Keratinocyte (primary cell): ENCODE data around the gene PKP4. TPM values are rescaled to one million over a fixed set of nuclear protein-coding genes. Genes with fewer than 3 reads are reported as not detected.
A peak's percentile ranks its signal among the peaks of the same experiment; 100 is the strongest.

ENCODE experiments used
- DNase-seq: peaks from one replicate; pipeline ENCODE4 v3.0.0-alpha.2; 2011; ENCODE audit warnings: low read depth, missing footprints, low spot score
- FAIRE-seq: peaks from 2 replicates; lab custom pipeline; 2011; peaks lifted over from hg19 to GRCh38; lab: Jason Lieb, UNC
- H2AFZ ChIP-seq: 2 replicates; pipeline ENCODE4 v1.6.0; 2012; ENCODE audit warnings: low read length, control low read depth, inconsistent platforms; ENCODE audit not compliant: control insufficient read depth
- H3K27ac ChIP-seq: 2 replicates; pipeline ENCODE4 v1.5.1; 2011; ENCODE audit warnings: low read length; ENCODE audit not compliant: control insufficient read depth, insufficient read depth
- H3K27me3 ChIP-seq: 3 replicates; pipeline ENCODE4 v1.6.0; 2011; ENCODE audit warnings: low read length; ENCODE audit not compliant: control insufficient read depth, insufficient read depth; ENCODE audit errors: extremely low read depth
- H3K36me3 ChIP-seq, 2 experiments: 2 replicates in 1 of 2; 3 replicates in 1 of 2; pipeline ENCODE4 v1.5.1; 2011; ENCODE audit warnings: low read length in 2 of 2, mild to moderate bottlenecking in 1 of 2; ENCODE audit not compliant: control insufficient read depth in 2 of 2, insufficient read depth in 2 of 2; ENCODE audit errors: extremely low read depth in 1 of 2
- H3K4me1 ChIP-seq: 3 replicates; pipeline ENCODE4 v1.5.1; 2011; ENCODE audit warnings: low read length; ENCODE audit not compliant: control insufficient read depth, insufficient read depth; ENCODE audit errors: extremely low read depth
- H3K4me2 ChIP-seq: 3 replicates; pipeline ENCODE4 v1.6.0; 2011; ENCODE audit warnings: low read depth, low read length; ENCODE audit not compliant: control insufficient read depth, insufficient read depth; ENCODE audit errors: extremely low read depth
- H3K4me3 ChIP-seq, 3 experiments: fragments of 200-600 bp in 1 of 3; sonication (generic) in 1 of 3; 2 replicates in 2 of 3; 3 replicates in 1 of 3; pipeline ENCODE4 v1.5.1; 2011 to 2016; ENCODE audit warnings: low read length in 3 of 3, mild to moderate bottlenecking in 3 of 3, control low read depth in 2 of 3, inconsistent platforms in 1 of 3, low read depth in 1 of 3, mixed read lengths in 1 of 3, mixed run types in 1 of 3, moderate library complexity in 1 of 3; ENCODE audit not compliant: control insufficient read depth in 2 of 3, insufficient read depth in 2 of 3; ENCODE audit errors: extremely low read depth in 1 of 3
- H3K79me2 ChIP-seq: 2 replicates; pipeline ENCODE4 v1.6.0; 2012; ENCODE audit warnings: low read length; ENCODE audit not compliant: control insufficient read depth, insufficient read depth
- H3K9ac ChIP-seq: 3 replicates; pipeline ENCODE4 v1.6.0; 2011; ENCODE audit warnings: low read length; ENCODE audit not compliant: control insufficient read depth, insufficient read depth; ENCODE audit errors: extremely low read depth
- H3K9me1 ChIP-seq: 3 replicates; pipeline ENCODE4 v1.6.0; 2011; ENCODE audit warnings: low read length; ENCODE audit not compliant: control insufficient read depth, insufficient read depth; ENCODE audit errors: extremely low read depth
- H3K9me3 ChIP-seq: 2 replicates; pipeline ENCODE4 v1.5.1; 2012; ENCODE audit warnings: low read depth, low read length; ENCODE audit not compliant: control insufficient read depth
- H4K20me1 ChIP-seq: 3 replicates; pipeline ENCODE4 v1.6.0; 2011; ENCODE audit warnings: low read length; ENCODE audit not compliant: control insufficient read depth, insufficient read depth; ENCODE audit errors: extremely low read depth
- CTCF ChIP-seq, 3 experiments: IDR thresholded peaks in 1 of 3; conservative IDR thresholded peaks in 1 of 3; optimal IDR thresholded peaks in 1 of 3; 2 replicates in 2 of 3; 3 replicates in 1 of 3; pipeline versions ENCODE3 to v1.5.1; 2011; ENCODE audit warnings: low read length in 3 of 3, mild to moderate bottlenecking in 3 of 3, moderate library complexity in 2 of 3, control low read depth in 1 of 3, inconsistent platforms in 1 of 3; ENCODE audit not compliant: insufficient read depth in 2 of 3; ENCODE audit errors: extremely low read depth in 1 of 3
- EZH2 ChIP-seq: IDR thresholded peaks from one replicate; pipeline ENCODE4 v1.6.1; 2012; ENCODE audit warnings: inconsistent platforms, mild to moderate bottlenecking, low read length, moderate library complexity
- dilution Hi-C: fragments of 300-500 bp; cut with MboI; formaldehyde crosslinking; loops from one replicate; pipeline ENCODE4 v1.7.0; 2020; ENCODE audit warnings: low sequenced_read_pairs; ENCODE audit not compliant: extremely low pct_ligation_motif_present
- polyA plus RNA-seq, 5 experiments: library from polyadenylated mRNA; depleted of rRNA in 3 of 5; stranded (reverse) in 3 of 5; stranded (forward) in 1 of 5; unstranded in 1 of 5; fragments of >200 nt; gene quantifications; 1 replicate in 1 of 5; 2 replicates in 3 of 5; 3 replicates in 1 of 5; pipeline versions ENCODE4 v1.2.1 to v1.2.3, GENCODE V29; 2011 to 2012; ENCODE audit warnings: missing spikeins in 2 of 5, low read depth in 1 of 5, low replicate concordance in 1 of 5

Gene PKP4
- polyA plus RNA-seq, 1 donor (not counting 4 experiments of a cell fraction or from before 2014, with no cell fraction given) = 43.8 TPM

DNA sequence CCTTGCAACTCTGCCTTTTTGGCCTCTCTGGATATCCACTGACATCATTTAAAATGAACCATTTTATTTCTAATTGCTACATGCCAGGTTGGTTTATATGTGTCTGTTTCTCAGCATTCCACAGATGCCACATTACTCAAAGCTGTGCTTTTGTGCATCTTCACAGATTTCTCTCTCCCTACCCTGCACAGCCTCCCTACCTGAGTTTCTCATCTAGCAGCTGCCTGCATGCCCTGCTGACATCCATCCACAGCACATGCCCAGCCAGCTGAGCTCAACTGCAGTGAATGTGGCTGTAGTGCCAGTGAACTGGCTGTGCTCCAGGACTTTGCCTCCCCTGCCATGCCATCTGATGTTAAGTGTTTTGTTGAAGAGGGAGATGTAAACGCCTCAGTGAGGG, 44.5 kb downstream of the PKP4 start:
- dilution Hi-C loops = no loop called here
- H3K4me3 ChIP-seq = no peak overlapping the region
- H3K79me2 ChIP-seq = peaks cover 46% of the 10 kb centered on the region
- H3K9ac ChIP-seq = no peak overlapping the region
- FAIRE-seq (peak; percentile 9), DNase-seq (no peak)
- H3K27me3 ChIP-seq = no peaks in the 10 kb centered on the region
- H3K27ac ChIP-seq = no peak overlapping the region
- peaks cover 54% of the 10 kb centered on the region for H3K4me1 ChIP-seq
- TF ChIP-seq CTCF (optimal IDR thresholded peaks at IDR 0.05 in 1 of 3, IDR thresholded peaks at IDR 0.05 in 1 of 3, conservative IDR thresholded peaks at IDR 0.05 in 1 of 3; ENCODE audit: extremely low read depth in 1 of 3, insufficient read depth in 2 of 3, low read length in 3 of 3) (no peak), EZH2 (no peak)
- no peaks in the 10 kb centered on the region for H4K20me1 ChIP-seq
- no peaks in the 10 kb centered on the region for H3K9me3 ChIP-seq
- H3K4me2 ChIP-seq = no peak overlapping the region
- H3K9me1 ChIP-seq = no peaks in the 10 kb centered on the region
- no peak overlapping the region for H2AFZ ChIP-seq
- peaks cover 0 to 4% of the 10 kb centered on the region in 2 experiments for H3K36me3 ChIP-seq

DNA sequence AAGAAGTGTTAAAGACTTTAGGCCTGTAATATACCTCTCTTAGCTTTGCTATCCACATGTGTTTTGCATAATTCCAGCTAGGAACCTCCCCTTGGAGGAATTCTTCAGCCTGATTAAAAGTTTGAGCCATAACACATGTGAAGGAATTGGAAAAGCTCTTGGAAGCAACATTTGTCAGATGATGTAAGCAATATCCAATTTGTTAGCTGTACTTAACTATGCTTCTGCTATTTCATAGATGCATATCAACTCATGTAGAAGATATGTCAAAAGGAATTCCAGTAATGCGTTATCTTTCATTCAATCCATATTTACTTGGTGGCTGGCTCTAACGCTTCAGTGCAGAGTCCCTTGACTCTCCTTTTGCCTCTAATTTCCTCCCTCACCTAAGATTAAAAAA, 46.2 kb downstream of the PKP4 start:
- H2AFZ ChIP-seq = no peak overlapping the region
- TF ChIP-seq EZH2 = no peak
- TF ChIP-seq CTCF (optimal IDR thresholded peaks at IDR 0.05 in 1 of 3, IDR thresholded peaks at IDR 0.05 in 1 of 3, conservative IDR thresholded peaks at IDR 0.05 in 1 of 3; ENCODE audit: extremely low read depth in 1 of 3, insufficient read depth in 2 of 3, low read length in 3 of 3) = no peak
- no peak overlapping the region for H3K9ac ChIP-seq
- no peak overlapping the region for H3K4me3 ChIP-seq
- H3K9me1 ChIP-seq = no peaks in the 10 kb centered on the region
- no peaks in the 10 kb centered on the region for H3K9me3 ChIP-seq
- FAIRE-seq (no peak), DNase-seq (no peak)
- peaks cover 44% of the 10 kb centered on the region for H3K4me1 ChIP-seq
- H3K27ac ChIP-seq = no peak overlapping the region
- dilution Hi-C loops = no loop called here
- H4K20me1 ChIP-seq = no peaks in the 10 kb centered on the region
- H3K27me3 ChIP-seq = no peaks in the 10 kb centered on the region
- H3K4me2 ChIP-seq = peak overlapping the region; percentile 38
- H3K36me3 ChIP-seq = peaks cover 0 to 4% of the 10 kb centered on the region in 2 experiments
- H3K79me2 ChIP-seq = peaks cover 56% of the 10 kb centered on the region
